Stomach (tissue), 9 donors: ENCODE measurements around the gene WFS1. TPM values are rescaled to one million over a fixed set of nuclear protein-coding genes. Genes with fewer than 3 reads are reported as not detected.

Source experiments
- DNase-seq, 2 donors: peaks; one replicate each; pipeline versions ENCODE4 v3.0.0 to v3.0.0-alpha.2; 2013 to 2019
- H3K27ac ChIP-seq, 5 donors: fragments of 200-600 bp in 4 of 5; sonication (generic) in 4 of 5; one replicate each; pipeline ENCODE4 v1.5.1; 2013 to 2019; ENCODE audit warnings: mild to moderate bottlenecking in 1 of 5, moderate library complexity in 1 of 5
- H3K27me3 ChIP-seq, 3 donors: fragments of 200-600 bp; sonication (generic); one replicate each; pipeline ENCODE4 v1.5.1; 2017 to 2019; ENCODE audit warnings: mixed run types in 1 of 3
- H3K36me3 ChIP-seq, 4 donors: fragments of 200-600 bp; sonication (generic); 1 replicate in 3 of 4; 2 replicates in 1 of 4; pipeline ENCODE4 v1.5.1; 2016 to 2019
- H3K4me1 ChIP-seq, 4 donors: fragments of 200-600 bp; sonication (generic); one replicate each; pipeline ENCODE4 v1.5.1; 2016 to 2019
- H3K4me3 ChIP-seq, 4 donors: fragments of 200-600 bp; sonication (generic) in 3 of 4; one replicate each; pipeline ENCODE4 v1.5.1; 2016 to 2019; ENCODE audit warnings: mild to moderate bottlenecking in 1 of 4
- H3K9me3 ChIP-seq, 4 donors: fragments of 200-600 bp; sonication (generic); one replicate each; pipeline ENCODE4 v1.5.1; 2016 to 2019
- CTCF ChIP-seq, 7 experiments: fragments of 450-650 bp in 4 of 7; fragments of 200-600 bp in 3 of 7; sonication (generic) in 3 of 7; IDR thresholded peaks; one replicate each; pipeline ENCODE4 v1.5.1; 2016 to 2019; ENCODE audit warnings: antibody characterized with exemption in 7 of 7, control low read depth in 2 of 7, mild to moderate bottlenecking in 1 of 7
- EP300 ChIP-seq: sonication (generic); formaldehyde crosslinking; IDR thresholded peaks from one replicate; pipeline ENCODE4 v1.6.1; 2017; ENCODE audit warnings: antibody characterized with exemption
- POLR2A ChIP-seq, 4 donors: fragments of 450-650 bp; IDR thresholded peaks; one replicate each; pipeline ENCODE4 v1.6.1; 2016; ENCODE audit warnings: antibody characterized with exemption in 4 of 4, control low read depth in 2 of 4, mild to moderate bottlenecking in 1 of 4, moderate library complexity in 1 of 4
- POLR2AphosphoS5 ChIP-seq, 3 donors: sonication (generic); formaldehyde crosslinking; IDR thresholded peaks; one replicate each; pipeline ENCODE4 v1.6.1; 2016; ENCODE audit warnings: antibody characterized with exemption in 3 of 3
- WGBS, 5 donors: extraction: QIAGEN DNeasy Blood & Tissue Kit in 3 of 5; methylation state at CpG; one replicate each; pipeline versions ENCODE4 v1.1.5 to v1.1.7; 2013 to 2018; 5-methylcytosine and 5-hydroxymethylcytosine counted together
- intact Hi-C: fragments of 100-400 bp; cut with DNase I; formaldehyde crosslinking; loops from one replicate; pipeline ENCODE4 v1.15.1; 2023; ENCODE audit warnings: low total_unique reads
- polyA plus RNA-seq, 3 donors: library from polyadenylated mRNA; stranded (reverse); fragments of 200-250 nt; gene quantifications; one replicate each; pipeline ENCODE4 v1.2.3, GENCODE V29; 2013
- total RNA-seq, 5 donors: library from RNA; depleted of rRNA; stranded (reverse); fragments of >200 nt; gene quantifications; one replicate each; pipeline versions ENCODE4 v1.1.0 to v1.2.3, GENCODE V29; 2014 to 2016
- donor health status: healthy with polysubstance abuse.
- donor health status: Bipolar disorder and iron deficiency.
- donor health status: healthy.

WFS1 gene
- total and polyA plus RNA-seq, 8 donors = 4.1 to 60.7 (median 15.1) TPM

GRCh38 chr4:6239486-6239885, 30.2 kb upstream of the WFS1 start:
- 67 to 78% (median 76%) methylated on average over 8 of the region's 8 CpGs for WGBS, 5 donors
- no peak for TF ChIP-seq POLR2AphosphoS5 (IDR thresholded peaks at IDR 0.05)
- TF ChIP-seq CTCF (IDR thresholded peaks at IDR 0.05) = no peak
- TF ChIP-seq POLR2A (IDR thresholded peaks at IDR 0.05) = no peak
- no peak for TF ChIP-seq EP300
- Histone ChIP-seq H3K9me3 (peaks cover 0 to 11% (median 8%) of the 10 kb centered on the region in 4 donors), H3K27me3 (peaks cover 0 to 69% (median 11%) of the 10 kb centered on the region in 3 donors), H3K27ac (no peak overlapping the region), H3K36me3 (no peaks in the 10 kb centered on the region), H3K4me1 (no peaks in the 10 kb centered on the region), H3K4me3 (no peak overlapping the region)
- DNase-seq = no peak
- intact Hi-C loops = no loop called here

- H3K36me3 ChIP-seq = no peaks in the 10 kb centered on the region
- intact Hi-C loops = no loop called here
- DNase-seq = no peak
- no peak overlapping the region for H3K27ac ChIP-seq
- H3K9me3 ChIP-seq = peaks cover 0 to 16% (median 12%) of the 10 kb centered on the region in 4 donors
- peaks cover 0 to under 1% (median 0%) of the 10 kb centered on the region in 4 donors for H3K4me1 ChIP-seq
- no peak overlapping the region for H3K4me3 ChIP-seq
- TF ChIP-seq POLR2A (IDR thresholded peaks at IDR 0.05) = no peak
- no peak for TF ChIP-seq POLR2AphosphoS5 (IDR thresholded peaks at IDR 0.05)
- no peak for TF ChIP-seq EP300
- TF ChIP-seq CTCF (IDR thresholded peaks at IDR 0.05) = no peak
- WGBS, 5 donors = 77 to 84% (median 82%) methylated on average over 9 to 11 of the region's 11 CpGs
- H3K27me3 ChIP-seq = peaks cover 0 to 73% (median 16%) of the 10 kb centered on the region in 3 donors
Measured at GRCh38 chr4:6239968-6240367, 29.7 kb upstream of the WFS1 start.

- H3K27ac ChIP-seq = no peak overlapping the region
- no peaks in the 10 kb centered on the region for H3K36me3 ChIP-seq
- TF ChIP-seq POLR2AphosphoS5 (IDR thresholded peaks at IDR 0.05) (no peak), CTCF (IDR thresholded peaks at IDR 0.05) (no peak), POLR2A (IDR thresholded peaks at IDR 0.05) (no peak), EP300 (no peak)
- intact Hi-C loops = no loop called here
- peaks cover 0 to 10% (median 8%) of the 10 kb centered on the region in 4 donors for H3K4me1 ChIP-seq
- WGBS, 5 donors = 86 to 89% (median 86%) methylated on average over 16 of the region's 16 CpGs
- peaks cover 0 to 75% (median 29%) of the 10 kb centered on the region in 3 donors for H3K27me3 ChIP-seq
- no peak for DNase-seq
- H3K4me3 ChIP-seq = no peak overlapping the region
- peaks cover 0 to 23% (median 20%) of the 10 kb centered on the region in 4 donors for H3K9me3 ChIP-seq
Measured at GRCh38 chr4:6241062-6241845, 28.4 kb upstream of the WFS1 start.

GRCh38 chr4:6242271-6243029, 27.2 kb upstream of the WFS1 start:
- no peaks in the 10 kb centered on the region for H3K36me3 ChIP-seq
- H3K27me3 ChIP-seq = peaks cover 0 to 86% (median 35%) of the 10 kb centered on the region in 3 donors

More at GRCh38 chr4:6242271-6243029, 27.2 kb upstream of the WFS1 start:
- intact Hi-C loops = no loop called here
- Histone ChIP-seq H3K4me3 (no peak overlapping the region), H3K9me3 (peaks cover 0 to 24% (median 22%) of the 10 kb centered on the region in 4 donors), H3K27ac (no peak overlapping the region), H3K4me1 (peaks cover 0 to 10% (median 8%) of the 10 kb centered on the region in 4 donors)
- 78 to 82% (median 81%) methylated on average over 10 to 12 of the region's 12 CpGs for WGBS, 5 donors
- DNase-seq = no peak
- TF ChIP-seq POLR2AphosphoS5 (IDR thresholded peaks at IDR 0.05) (no peak), POLR2A (IDR thresholded peaks at IDR 0.05) (no peak), CTCF (IDR thresholded peaks at IDR 0.05) (no peak)
